LNCAP (cell line): ENCODE results near the gene PODNL1.

Experiments
- CTCF ChIP-seq: fragments of 450-650 bp; IDR thresholded peaks from 2 replicates; pipeline ENCODE4 v1.5.1; 2017; ENCODE audit warnings: mild to moderate bottlenecking

Gene PODNL1, protein sequence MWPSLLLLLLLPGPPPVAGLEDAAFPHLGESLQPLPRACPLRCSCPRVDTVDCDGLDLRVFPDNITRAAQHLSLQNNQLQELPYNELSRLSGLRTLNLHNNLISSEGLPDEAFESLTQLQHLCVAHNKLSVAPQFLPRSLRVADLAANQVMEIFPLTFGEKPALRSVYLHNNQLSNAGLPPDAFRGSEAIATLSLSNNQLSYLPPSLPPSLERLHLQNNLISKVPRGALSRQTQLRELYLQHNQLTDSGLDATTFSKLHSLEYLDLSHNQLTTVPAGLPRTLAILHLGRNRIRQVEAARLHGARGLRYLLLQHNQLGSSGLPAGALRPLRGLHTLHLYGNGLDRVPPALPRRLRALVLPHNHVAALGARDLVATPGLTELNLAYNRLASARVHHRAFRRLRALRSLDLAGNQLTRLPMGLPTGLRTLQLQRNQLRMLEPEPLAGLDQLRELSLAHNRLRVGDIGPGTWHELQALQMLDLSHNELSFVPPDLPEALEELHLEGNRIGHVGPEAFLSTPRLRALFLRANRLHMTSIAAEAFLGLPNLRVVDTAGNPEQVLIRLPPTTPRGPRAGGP

GRCh38 chr19:13938301-13939064, at the start of gene PODNL1:
Gene PODNL1 (minus strand): TSS chr19:13938417. CDS start chr19:13938181, 236 bp downstream.
- TF ChIP-seq CTCF: no peak

DNA sequence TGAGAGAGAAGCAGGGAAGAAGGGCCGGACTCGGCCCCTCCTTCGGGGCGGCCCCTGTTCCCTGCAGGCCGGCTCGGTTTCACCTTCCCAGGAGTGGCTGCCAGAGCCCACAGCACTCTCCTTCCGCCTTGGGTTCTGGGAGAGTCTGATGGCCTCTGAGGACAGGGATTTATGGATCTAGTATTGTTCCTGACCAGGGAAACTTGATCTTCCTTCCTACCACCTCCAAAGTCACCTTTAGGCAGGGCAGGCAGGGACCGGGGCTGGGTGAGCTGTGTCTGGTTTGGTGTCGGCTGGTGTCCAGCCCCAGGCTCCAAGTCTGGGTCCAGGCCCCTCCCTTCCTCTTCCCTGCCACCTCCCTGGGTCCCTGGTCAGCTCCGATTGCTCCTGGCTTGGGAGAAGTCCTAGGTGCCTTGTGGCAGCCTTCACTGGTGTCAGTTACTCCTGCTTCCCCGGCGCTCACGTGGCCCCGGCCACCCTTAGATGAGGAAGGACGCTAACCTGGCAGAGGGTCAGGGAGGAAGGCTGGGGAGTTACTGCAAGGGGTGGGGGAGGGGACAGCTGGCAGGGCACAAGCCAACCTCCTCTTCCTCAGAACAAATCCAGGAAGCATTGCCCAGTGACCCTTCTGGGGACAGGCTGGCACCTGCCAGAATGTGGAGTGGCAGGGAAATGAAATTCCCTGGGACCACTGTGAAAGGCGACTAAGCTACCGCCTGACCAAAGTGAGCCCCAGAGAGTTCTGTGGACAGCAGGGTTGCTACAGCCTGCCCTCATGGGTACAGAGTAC, 49.1 kb upstream of the PODNL1 start:
- TF ChIP-seq CTCF: no peak

- TF ChIP-seq CTCF: no peak
These were observed 48.2 kb upstream of the PODNL1 start for GRCh38 chr19:13986348-13986904.

GRCh38 chr19:13985771-13986347, 47.6 kb upstream of the PODNL1 start:
- TF ChIP-seq CTCF: no peak

GRCh38 chr19:13984875-13985741, 46.9 kb upstream of the PODNL1 start:
- no peak for TF ChIP-seq CTCF

DNA sequence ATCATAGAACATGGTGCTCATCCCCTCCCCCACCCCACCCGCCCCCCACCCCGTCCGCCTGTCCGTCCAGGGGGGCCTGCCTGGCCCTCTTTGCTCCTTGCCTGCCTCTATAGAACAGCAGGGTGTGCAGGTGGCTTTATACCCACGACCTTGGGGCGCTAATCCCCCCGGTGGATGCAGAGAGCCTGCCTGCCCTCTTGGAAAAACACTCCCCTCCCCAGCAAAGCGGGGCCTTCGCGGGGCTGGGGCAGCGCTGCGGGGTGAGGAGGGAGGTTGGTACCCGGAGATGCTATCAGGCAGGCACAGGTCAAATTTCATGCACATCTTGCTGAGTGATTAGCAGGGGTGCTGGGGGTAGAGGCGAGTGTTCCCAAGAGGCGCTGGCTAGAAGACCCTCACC, 46.0 kb upstream of the PODNL1 start:
- TF ChIP-seq CTCF: no peak
